Fibroblast of the aortic adventitia (primary cell): ENCODE measurements around the gene FCHSD2. TPM values are rescaled to one million over a fixed set of nuclear protein-coding genes. Genes with fewer than 3 reads are reported as not detected.
"Not testable (repeated sequence)": the region's sequence is repeated elsewhere in the genome, so short reads cannot be mapped to it uniquely, and the experiment has no call there.

Experiments used
- DNase-seq: peaks from one replicate; pipeline ENCODE4 v3.0.0-alpha.2; 2010; ENCODE audit warnings: low read depth
- H3K4me3 ChIP-seq: 2 replicates; pipeline ENCODE4 v1.5.1; 2011; ENCODE audit warnings: low read depth, mild to moderate bottlenecking, control low read depth, low read length, moderate library complexity
- total RNA-seq: library from RNA; depleted of rRNA; stranded (reverse); fragments of >200 nt; gene quantifications from 2 replicates; pipeline ENCODE4 v1.2.3, GENCODE V29; 2012; ENCODE audit warnings: low replicate concordance
- TF ChIP-seq, protein P1 (sequence below): IDR thresholded peaks from 2 replicates; pipeline ENCODE4 v1.5.1; 2011; ENCODE audit warnings: mild to moderate bottlenecking, low read length, control low read depth, inconsistent platforms; ENCODE audit not compliant: insufficient read depth

FCHSD2 gene
- total RNA-seq, 1 donor = 11.3 TPM

- TF ChIP-seq, protein P1, sequence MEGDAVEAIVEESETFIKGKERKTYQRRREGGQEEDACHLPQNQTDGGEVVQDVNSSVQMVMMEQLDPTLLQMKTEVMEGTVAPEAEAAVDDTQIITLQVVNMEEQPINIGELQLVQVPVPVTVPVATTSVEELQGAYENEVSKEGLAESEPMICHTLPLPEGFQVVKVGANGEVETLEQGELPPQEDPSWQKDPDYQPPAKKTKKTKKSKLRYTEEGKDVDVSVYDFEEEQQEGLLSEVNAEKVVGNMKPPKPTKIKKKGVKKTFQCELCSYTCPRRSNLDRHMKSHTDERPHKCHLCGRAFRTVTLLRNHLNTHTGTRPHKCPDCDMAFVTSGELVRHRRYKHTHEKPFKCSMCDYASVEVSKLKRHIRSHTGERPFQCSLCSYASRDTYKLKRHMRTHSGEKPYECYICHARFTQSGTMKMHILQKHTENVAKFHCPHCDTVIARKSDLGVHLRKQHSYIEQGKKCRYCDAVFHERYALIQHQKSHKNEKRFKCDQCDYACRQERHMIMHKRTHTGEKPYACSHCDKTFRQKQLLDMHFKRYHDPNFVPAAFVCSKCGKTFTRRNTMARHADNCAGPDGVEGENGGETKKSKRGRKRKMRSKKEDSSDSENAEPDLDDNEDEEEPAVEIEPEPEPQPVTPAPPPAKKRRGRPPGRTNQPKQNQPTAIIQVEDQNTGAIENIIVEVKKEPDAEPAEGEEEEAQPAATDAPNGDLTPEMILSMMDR = no peak
- peak; percentile 36 for DNase-seq
- H3K4me3 ChIP-seq = no peak overlapping the region
Measured at GRCh38 chr11:73085189-73085875, 56.8 kb downstream of the FCHSD2 start.

DNA sequence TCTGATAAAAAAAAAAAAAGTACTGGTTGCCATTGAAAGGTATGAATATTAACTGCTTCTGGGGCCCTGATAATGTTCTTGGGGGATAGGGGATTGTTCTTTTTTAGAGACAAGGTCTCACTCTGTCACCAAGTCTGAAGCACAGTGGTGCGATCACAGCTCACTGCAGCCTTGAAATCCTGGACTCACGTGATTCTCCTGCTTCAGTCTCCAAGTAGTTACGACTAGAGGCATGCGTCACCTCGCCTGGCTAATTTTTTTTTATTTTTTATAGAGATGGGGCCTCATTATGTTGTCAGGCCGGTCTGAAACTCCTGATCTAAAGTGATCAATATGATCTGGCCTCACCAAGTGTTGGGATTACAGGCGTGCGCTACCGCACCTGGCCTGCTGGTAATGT, 63.5 kb downstream of the FCHSD2 start:
- TF ChIP-seq, protein P1 = no peak
- DNase-seq = no peak
- no peak overlapping the region for H3K4me3 ChIP-seq

DNA sequence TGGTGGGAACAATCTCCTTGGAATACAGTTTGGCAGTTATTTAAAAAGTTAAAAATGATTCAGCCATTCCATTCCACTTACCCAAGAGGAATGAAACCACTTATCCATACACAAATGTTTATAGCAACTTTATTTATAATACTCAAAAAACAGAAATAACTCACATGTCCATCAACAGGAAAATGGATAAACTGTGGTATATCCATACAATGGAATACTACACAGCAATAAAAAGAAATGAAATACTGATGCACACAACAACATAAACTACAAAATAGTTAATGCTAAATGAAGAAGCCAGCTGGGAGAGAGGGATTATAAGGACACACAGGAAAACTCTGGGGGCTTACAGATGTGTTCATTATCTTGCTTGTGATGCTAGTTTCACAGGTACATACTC, 64.7 kb downstream of the FCHSD2 start:
- TF ChIP-seq, protein P1 = no peak
- no peak overlapping the region for H3K4me3 ChIP-seq
- DNase-seq = no peak

GRCh38 chr11:73074319-73074718, 67.8 kb downstream of the FCHSD2 start:
- DNase-seq = no peak
- no peak overlapping the region for H3K4me3 ChIP-seq
- TF ChIP-seq, protein P1 = no peak

- TF ChIP-seq, protein P1 = no peak
- H3K4me3 ChIP-seq = peak overlapping the region; percentile 7
- peak; percentile 54 for DNase-seq
Measured at GRCh38 chr11:73072935-73073481, 69.1 kb downstream of the FCHSD2 start.

GRCh38 chr11:73070653-73071052, 71.5 kb downstream of the FCHSD2 start:
- TF ChIP-seq, protein P1 = no peak
- no peak for DNase-seq
- H3K4me3 ChIP-seq = no peak overlapping the region

- H3K4me3 ChIP-seq, DNase-seq: not testable (repeated sequence)
Measured at GRCh38 chr11:73061857-73062424, 80.2 kb downstream of the FCHSD2 start.

- DNase-seq, H3K4me3 ChIP-seq: not testable (repeated sequence)
Measured at GRCh38 chr11:73061434-73061833, 80.7 kb downstream of the FCHSD2 start.
